Activated naive CD8-positive, alpha-beta T cell treated with anti-CD3 and anti-CD28 coated beads for 36 hours (primary cell): ENCODE measurements around the gene STK4. TPM values are rescaled to one million over a fixed set of nuclear protein-coding genes. Genes with fewer than 3 reads are reported as not detected.
"Not testable (repeated sequence)": the region's sequence is repeated elsewhere in the genome, so short reads cannot be mapped to it uniquely, and the experiment has no call there.

ENCODE experiments used
- DNase-seq: peaks from one replicate; pipeline ENCODE4 v3.0.0; 2021
- H3K27ac Mint-ChIP-seq: one replicate; pipeline ENCODE4 v1.8.0; 2022; ENCODE audit warnings: mild to moderate bottlenecking, moderate library complexity, mixed read lengths
- H3K27me3 Mint-ChIP-seq: one replicate; pipeline ENCODE4 v1.8.0; 2022; ENCODE audit warnings: mild to moderate bottlenecking, mixed read lengths
- H3K36me3 Mint-ChIP-seq: one replicate; pipeline ENCODE4 v1.8.0; 2021; ENCODE audit warnings: mild to moderate bottlenecking, mixed read lengths
- H3K4me1 Mint-ChIP-seq: one replicate; pipeline ENCODE4 v1.8.0; 2021; ENCODE audit warnings: mixed read lengths
- H3K4me3 Mint-ChIP-seq: one replicate; pipeline ENCODE4 v1.8.0; 2022; ENCODE audit warnings: mild to moderate bottlenecking, moderate library complexity, mixed read lengths
- H3K9me3 Mint-ChIP-seq: one replicate; pipeline ENCODE4 v1.8.0; 2022; ENCODE audit warnings: mixed read lengths
- total RNA-seq, 2 experiments: library from RNA; stranded (reverse); gene quantifications; one replicate each; pipeline ENCODE4 v1.2.3, GENCODE V29; 2021

Gene STK4
- total RNA-seq, 2 experiments from 2014 or later = 180 to 198 TPM

DNA sequence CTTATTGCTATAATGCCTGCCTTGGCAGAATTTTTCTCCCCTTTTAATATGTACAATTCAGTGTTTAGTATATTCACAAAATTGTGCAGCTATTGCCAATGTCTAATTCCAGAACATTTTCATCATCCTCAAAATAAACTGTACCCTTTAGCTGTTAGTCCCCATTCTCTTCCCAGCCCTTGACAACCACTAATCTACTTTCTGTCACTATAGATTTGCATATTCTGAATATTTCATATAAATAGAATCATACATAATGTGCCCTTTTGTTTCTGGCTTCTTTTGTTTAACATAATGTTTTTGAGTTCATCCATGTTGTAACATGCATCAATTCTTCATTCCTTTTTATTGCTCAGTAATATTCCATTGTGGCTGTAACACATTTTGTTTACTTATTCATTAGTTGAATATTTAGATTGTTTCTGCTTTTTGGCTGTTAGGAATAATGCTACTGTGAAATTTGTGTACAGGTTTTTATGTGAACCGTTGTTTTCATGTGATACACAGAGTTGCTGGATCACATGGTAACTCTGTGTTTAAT lies 22.4 kb downstream of the STK4 start:
- H3K36me3 Mint-ChIP-seq = peaks cover 61% of the 10 kb centered on the region
- H3K27ac Mint-ChIP-seq = peak overlapping the region; percentile 72
- H3K9me3 Mint-ChIP-seq = peaks cover 1% of the 10 kb centered on the region
- no peak overlapping the region for H3K4me3 Mint-ChIP-seq
- DNase-seq = no peak
- no peaks in the 10 kb centered on the region for H3K27me3 Mint-ChIP-seq
- H3K4me1 Mint-ChIP-seq = peaks cover 69% of the 10 kb centered on the region

- H3K27me3 Mint-ChIP-seq = no peaks in the 10 kb centered on the region
- H3K27ac Mint-ChIP-seq = peak overlapping the region; percentile 89
- DNase-seq = peak; percentile 70
- peak overlapping the region; percentile 73 for H3K4me3 Mint-ChIP-seq
- H3K9me3 Mint-ChIP-seq = peaks cover 1% of the 10 kb centered on the region
- H3K36me3 Mint-ChIP-seq = peaks cover 66% of the 10 kb centered on the region
- peaks cover 73% of the 10 kb centered on the region for H3K4me1 Mint-ChIP-seq
Observed at GRCh38 chr20:44990425-44990824, 24.1 kb downstream of the STK4 start.

DNA sequence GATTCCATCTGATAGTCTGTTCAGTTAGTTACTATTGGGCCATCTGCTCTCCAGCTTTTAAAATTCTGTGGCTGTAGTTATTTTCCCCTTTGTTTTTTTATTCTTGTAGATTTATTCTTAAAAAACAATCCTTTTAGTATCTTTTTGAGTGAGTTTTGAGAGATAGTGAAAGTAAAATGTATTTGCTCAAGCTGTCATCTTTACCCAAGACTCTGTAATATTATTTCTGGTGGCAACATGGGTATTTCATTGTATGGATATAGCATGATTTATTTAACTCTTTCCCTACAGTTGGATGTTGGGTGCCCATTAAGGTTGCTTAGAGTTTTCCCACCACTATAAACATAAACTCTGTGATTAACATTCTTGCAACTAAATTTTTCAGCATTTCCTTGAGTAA lies 24.6 kb downstream of the STK4 start:
- H3K27me3 Mint-ChIP-seq = no peaks in the 10 kb centered on the region
- peaks cover 1% of the 10 kb centered on the region for H3K9me3 Mint-ChIP-seq
- DNase-seq = no peak
- peak overlapping the region; percentile 73 for H3K4me3 Mint-ChIP-seq
- H3K36me3 Mint-ChIP-seq = peaks cover 65% of the 10 kb centered on the region
- H3K27ac Mint-ChIP-seq = peak overlapping the region; percentile 89
- peaks cover 72% of the 10 kb centered on the region for H3K4me1 Mint-ChIP-seq

GRCh38 chr20:44993343-44993742 lies 27.0 kb downstream of the STK4 start:
- H3K36me3 Mint-ChIP-seq = peaks cover 68% of the 10 kb centered on the region
- peaks cover 1% of the 10 kb centered on the region for H3K9me3 Mint-ChIP-seq
- peaks cover 78% of the 10 kb centered on the region for H3K4me1 Mint-ChIP-seq
- H3K27me3 Mint-ChIP-seq = no peaks in the 10 kb centered on the region
- DNase-seq = no peak
- peak overlapping the region; percentile 77 for H3K27ac Mint-ChIP-seq
- H3K4me3 Mint-ChIP-seq = peak overlapping the region; percentile 29

DNA sequence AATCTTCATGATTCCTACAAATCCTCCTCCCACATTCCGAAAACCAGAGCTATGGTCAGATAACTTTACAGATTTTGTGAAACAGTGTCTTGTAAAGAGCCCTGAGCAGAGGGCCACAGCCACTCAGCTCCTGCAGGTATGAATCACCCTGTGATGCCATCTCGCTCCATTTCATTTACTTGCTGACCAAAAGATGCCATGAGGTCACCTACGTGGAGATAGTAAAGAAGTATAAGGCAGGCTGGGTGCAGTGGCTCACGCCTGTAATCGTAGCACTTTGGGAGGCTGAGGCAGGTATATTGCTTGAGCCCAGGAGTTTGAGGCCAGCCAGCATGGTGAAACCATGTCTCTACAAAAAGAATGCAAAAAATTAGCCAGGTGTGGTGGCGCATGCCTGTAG lies 30.9 kb downstream of the STK4 start:
- no peak overlapping the region for H3K4me3 Mint-ChIP-seq
- H3K9me3 Mint-ChIP-seq = no peaks in the 10 kb centered on the region
- peaks cover 65% of the 10 kb centered on the region for H3K36me3 Mint-ChIP-seq
- no peak for DNase-seq
- H3K27me3 Mint-ChIP-seq = no peaks in the 10 kb centered on the region
- peak overlapping the region; percentile 66 for H3K27ac Mint-ChIP-seq
- peaks cover 72% of the 10 kb centered on the region for H3K4me1 Mint-ChIP-seq

DNA sequence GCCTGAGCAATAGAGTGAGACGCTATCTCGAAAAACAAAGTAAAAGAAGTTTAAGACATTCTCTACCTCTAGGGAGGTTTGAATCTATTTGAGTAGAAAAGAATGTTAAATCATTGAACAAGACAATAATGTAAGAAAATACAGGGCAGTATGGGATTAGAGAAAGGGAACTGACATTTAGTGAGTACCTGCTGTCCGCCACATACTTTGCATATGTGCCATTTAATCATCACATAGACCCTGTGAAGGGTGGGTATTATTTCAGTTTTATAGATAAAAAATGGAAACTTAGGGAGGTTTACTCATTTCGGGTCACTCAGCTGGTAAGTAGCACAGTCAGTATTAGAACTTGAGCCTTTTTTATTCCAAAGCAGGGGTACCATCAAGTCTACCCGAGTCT lies 31.4 kb downstream of the STK4 start:
- Mint-ChIP-seq H3K4me1 (peaks cover 70% of the 10 kb centered on the region), H3K27ac (peak overlapping the region; percentile 66), H3K27me3 (no peaks in the 10 kb centered on the region), H3K36me3 (peaks cover 61% of the 10 kb centered on the region), H3K9me3 (no peaks in the 10 kb centered on the region), H3K4me3 (no peak overlapping the region)
- DNase-seq = no peak

DNA sequence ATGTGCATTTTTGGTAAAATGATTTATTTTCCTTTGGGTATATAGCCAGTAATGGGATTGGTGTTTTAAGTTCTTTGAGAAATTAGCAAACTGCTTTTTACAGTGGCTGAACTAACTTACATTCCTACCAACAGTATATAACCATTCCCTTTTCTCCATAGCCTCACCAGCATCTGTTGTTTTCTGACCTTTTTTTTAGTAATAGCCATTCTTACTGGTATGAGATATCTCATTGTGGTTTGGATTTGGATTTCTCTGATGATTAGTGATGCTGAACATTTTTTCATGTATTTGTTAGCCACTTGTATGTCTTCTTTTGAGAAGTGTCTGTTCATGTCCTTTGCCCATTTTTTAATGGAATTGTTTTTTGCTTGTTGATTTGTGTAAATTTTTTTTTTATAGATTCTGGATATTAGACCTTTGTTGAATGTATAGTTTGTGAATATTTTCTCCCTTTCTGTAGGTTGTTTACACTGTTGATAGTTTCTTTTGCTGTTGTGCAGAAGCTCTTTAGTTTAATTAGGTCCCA lies 42.3 kb downstream of the STK4 start:
- Mint-ChIP-seq H3K9me3 (no peaks in the 10 kb centered on the region), H3K27ac (peak overlapping the region; percentile 57), H3K36me3 (peaks cover 51% of the 10 kb centered on the region), H3K4me3 (no peak overlapping the region), H3K27me3 (no peaks in the 10 kb centered on the region), H3K4me1 (peaks cover 57% of the 10 kb centered on the region)
- no peak for DNase-seq

- Mint-ChIP-seq H3K27me3 (no peaks in the 10 kb centered on the region), H3K36me3 (peaks cover 45% of the 10 kb centered on the region), H3K4me1 (peaks cover 60% of the 10 kb centered on the region), H3K27ac (no peak overlapping the region), H3K4me3 (no peak overlapping the region), H3K9me3 (no peaks in the 10 kb centered on the region)
- no peak for DNase-seq
Observed at GRCh38 chr20:45010399-45010828, 44.1 kb downstream of the STK4 start.

DNA sequence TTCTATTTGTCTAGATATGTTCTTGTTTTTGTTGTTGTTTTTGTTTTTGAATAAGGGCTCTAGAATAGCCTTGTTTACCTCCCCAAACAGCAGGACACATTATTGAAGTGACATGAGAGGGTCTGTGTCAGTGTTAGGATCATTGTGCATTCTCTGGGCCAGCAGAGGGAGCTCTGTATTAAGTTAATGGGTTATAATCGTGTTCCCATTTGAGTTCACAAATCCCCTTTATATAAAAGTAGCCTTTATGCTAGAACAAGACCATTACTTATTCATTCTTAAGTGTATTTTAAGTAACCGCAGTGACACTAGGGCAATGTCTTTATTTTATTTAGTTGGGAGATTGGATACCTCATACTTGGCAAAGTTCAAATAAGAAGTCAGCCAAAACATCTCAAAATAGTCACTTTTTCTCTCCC lies 44.8 kb downstream of the STK4 start:
- Mint-ChIP-seq H3K27me3 (no peaks in the 10 kb centered on the region), H3K36me3 (peaks cover 46% of the 10 kb centered on the region), H3K27ac (peak overlapping the region; percentile 22), H3K4me3 (no peak overlapping the region), H3K9me3 (no peaks in the 10 kb centered on the region), H3K4me1 (peaks cover 63% of the 10 kb centered on the region)
- peak; percentile 19 for DNase-seq

- Mint-ChIP-seq H3K9me3 (no peaks in the 10 kb centered on the region), H3K36me3 (peaks cover 46% of the 10 kb centered on the region), H3K4me3 (no peak overlapping the region), H3K27me3 (no peaks in the 10 kb centered on the region), H3K27ac (peak overlapping the region; percentile 29), H3K4me1 (peaks cover 67% of the 10 kb centered on the region)
- no peak for DNase-seq
Observed at GRCh38 chr20:45012682-45013302, 46.5 kb downstream of the STK4 start.

DNA sequence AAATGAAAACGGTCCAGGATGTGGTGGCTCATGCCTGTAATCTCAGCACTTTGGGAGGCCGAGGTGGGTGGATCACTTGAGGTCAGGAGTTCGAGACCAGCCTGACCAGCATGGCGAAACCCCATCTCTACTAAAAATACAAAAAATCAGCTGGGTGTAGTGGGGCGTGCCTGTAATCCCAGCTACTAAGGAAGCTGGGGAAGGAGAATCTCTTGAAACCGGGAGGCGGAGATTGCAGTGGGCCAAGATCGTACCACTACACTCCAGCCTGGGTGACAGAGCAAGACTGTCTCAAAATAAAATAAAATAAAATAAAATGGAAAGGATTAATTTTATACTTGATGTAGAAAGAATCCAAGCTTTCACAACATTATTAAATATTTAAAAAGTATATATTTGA lies 47.8 kb downstream of the STK4 start:
- H3K9me3 Mint-ChIP-seq, DNase-seq, H3K27ac Mint-ChIP-seq, H3K27me3 Mint-ChIP-seq, H3K4me3 Mint-ChIP-seq: not testable (repeated sequence)
- Mint-ChIP-seq H3K4me1 (peaks cover 63% of the 10 kb centered on the region), H3K36me3 (peaks cover 41% of the 10 kb centered on the region)

- Mint-ChIP-seq H3K36me3 (peaks cover 44% of the 10 kb centered on the region), H3K27ac (peak overlapping the region; percentile 48), H3K27me3 (no peaks in the 10 kb centered on the region), H3K4me1 (peaks cover 64% of the 10 kb centered on the region), H3K4me3 (no peak overlapping the region), H3K9me3 (no peaks in the 10 kb centered on the region)
- DNase-seq = no peak
Observed at GRCh38 chr20:45014671-45015415, 48.5 kb downstream of the STK4 start.

DNA sequence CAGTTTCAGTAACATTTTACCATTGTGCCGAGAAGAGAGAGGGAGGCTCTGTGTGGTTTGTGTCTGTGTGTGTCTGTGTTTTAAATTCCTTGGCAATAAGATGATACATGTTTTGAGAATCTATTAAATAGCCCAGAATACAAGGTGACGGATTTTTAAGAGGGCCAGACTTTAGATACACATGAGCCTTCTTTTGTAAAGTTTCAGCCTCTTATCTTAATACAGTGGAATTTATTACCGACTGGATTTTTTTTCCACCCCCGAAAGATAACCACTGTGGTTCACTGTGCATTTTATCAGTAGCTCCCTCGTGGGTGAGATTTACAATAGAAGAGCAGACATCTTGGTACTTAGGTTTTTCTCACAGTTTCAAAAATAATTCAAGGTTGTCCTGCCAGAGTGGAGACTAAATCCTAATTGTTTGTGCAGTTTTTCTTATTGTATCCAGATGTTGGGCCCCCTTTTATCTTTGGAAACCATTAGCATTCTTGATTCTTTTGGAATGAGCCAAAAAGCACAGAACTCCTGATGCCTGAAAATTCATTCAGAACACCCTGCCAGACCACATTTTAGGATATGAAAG lies 49.9 kb downstream of the STK4 start:
- peaks cover 65% of the 10 kb centered on the region for H3K4me1 Mint-ChIP-seq
- DNase-seq = no peak
- H3K36me3 Mint-ChIP-seq = peaks cover 45% of the 10 kb centered on the region
- H3K4me3 Mint-ChIP-seq = no peak overlapping the region
- peak overlapping the region; percentile 36 for H3K27ac Mint-ChIP-seq
- H3K27me3 Mint-ChIP-seq = no peaks in the 10 kb centered on the region
- no peaks in the 10 kb centered on the region for H3K9me3 Mint-ChIP-seq

DNA sequence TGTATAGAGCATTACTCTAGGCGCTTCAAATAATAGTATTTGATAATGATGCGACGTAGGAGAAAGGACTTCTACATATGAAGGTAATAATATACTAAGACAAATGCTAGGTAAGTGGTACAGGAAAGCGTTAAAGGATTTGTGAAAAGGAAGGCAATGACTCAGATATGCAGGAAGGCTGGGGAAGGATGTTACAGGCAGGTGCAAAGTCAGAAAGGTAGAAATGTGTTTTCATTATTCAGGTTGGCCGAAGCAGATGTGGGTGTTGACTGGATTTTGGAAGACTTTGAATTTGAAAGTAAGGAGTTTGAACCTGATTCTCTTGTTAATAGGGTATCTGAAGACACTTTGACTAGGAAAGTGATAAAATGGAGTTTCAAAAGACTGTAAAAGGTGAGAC lies 51.0 kb downstream of the STK4 start:
- Mint-ChIP-seq H3K27ac (peak overlapping the region; percentile 43), H3K36me3 (peaks cover 43% of the 10 kb centered on the region), H3K4me1 (peaks cover 62% of the 10 kb centered on the region), H3K27me3 (no peaks in the 10 kb centered on the region), H3K4me3 (no peak overlapping the region), H3K9me3 (no peaks in the 10 kb centered on the region)
- no peak for DNase-seq

DNA sequence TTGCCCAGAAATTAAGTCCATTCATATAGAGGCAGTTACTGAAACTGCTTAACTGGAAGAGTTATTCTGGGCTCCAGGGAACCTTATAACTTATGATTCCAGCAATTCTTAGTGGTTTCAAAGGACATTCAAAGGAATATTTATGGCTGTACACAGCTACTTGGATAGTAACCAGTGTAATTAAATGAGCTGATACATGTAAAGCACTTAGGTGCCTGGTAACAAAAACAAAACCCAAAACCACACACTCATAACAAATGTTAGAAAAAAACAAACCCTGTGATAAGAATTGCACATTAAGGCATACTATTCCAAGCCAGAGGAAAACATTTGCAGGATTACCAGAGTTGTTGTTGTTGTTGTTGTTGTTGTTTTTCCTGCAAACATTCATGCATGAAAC lies 51.5 kb downstream of the STK4 start:
- H3K4me3 Mint-ChIP-seq = no peak overlapping the region
- H3K9me3 Mint-ChIP-seq = no peaks in the 10 kb centered on the region
- H3K27ac Mint-ChIP-seq = no peak overlapping the region
- H3K36me3 Mint-ChIP-seq = peaks cover 44% of the 10 kb centered on the region
- peaks cover 61% of the 10 kb centered on the region for H3K4me1 Mint-ChIP-seq
- no peaks in the 10 kb centered on the region for H3K27me3 Mint-ChIP-seq
- no peak for DNase-seq
